22Rv1 (cell line): Measurements from ENCODE around the gene DELE1.

ENCODE experiments used
- H3K27ac ChIP-seq: fragments of 450-650 bp; 2 replicates; pipeline ENCODE4 v1.5.1; 2017
- CTCF ChIP-seq: fragments of 450-650 bp; IDR thresholded peaks from 2 replicates; pipeline ENCODE4 v1.5.1; 2017; ENCODE audit warnings: mild to moderate bottlenecking
- ZFX ChIP-seq: fragments of 450-650 bp; IDR thresholded peaks from 2 replicates; pipeline ENCODE4 v1.6.1; 2017; ENCODE audit warnings: antibody characterized with exemption, borderline replicate concordance

Gene DELE1

DNA sequence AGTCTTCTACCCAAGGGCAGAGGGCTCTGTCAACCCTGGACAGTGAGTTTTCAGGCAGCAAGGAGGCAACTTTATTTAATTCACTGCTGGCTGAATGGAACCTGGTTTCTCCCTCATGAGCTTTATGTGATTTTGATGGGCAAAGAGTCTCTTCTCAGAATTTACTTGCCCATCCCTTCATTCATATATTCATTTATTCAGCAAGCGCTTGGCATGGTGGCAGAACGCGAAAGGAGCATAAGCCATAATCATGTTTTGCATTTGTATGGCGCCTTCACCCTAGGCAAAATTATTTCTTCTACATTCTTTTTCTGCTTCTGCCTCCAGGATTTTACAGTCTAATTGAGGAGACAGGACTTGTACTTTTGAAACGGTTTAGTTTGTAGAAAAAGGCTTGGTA lies 8.0 kb downstream of the DELE1 start:
- no peak overlapping the region for H3K27ac ChIP-seq
- no peak for TF ChIP-seq ZFX
- TF ChIP-seq CTCF: no peak

- TF ChIP-seq CTCF (no peak), ZFX (no peak)
- H3K27ac ChIP-seq: no peak overlapping the region
These were observed 9.5 kb downstream of the DELE1 start for GRCh38 chr5:141933151-141933550.

GRCh38 chr5:141934099-141934844 lies 10.6 kb downstream of the DELE1 start:
- TF ChIP-seq ZFX (no peak), CTCF (no peak)
- no peak overlapping the region for H3K27ac ChIP-seq

DNA sequence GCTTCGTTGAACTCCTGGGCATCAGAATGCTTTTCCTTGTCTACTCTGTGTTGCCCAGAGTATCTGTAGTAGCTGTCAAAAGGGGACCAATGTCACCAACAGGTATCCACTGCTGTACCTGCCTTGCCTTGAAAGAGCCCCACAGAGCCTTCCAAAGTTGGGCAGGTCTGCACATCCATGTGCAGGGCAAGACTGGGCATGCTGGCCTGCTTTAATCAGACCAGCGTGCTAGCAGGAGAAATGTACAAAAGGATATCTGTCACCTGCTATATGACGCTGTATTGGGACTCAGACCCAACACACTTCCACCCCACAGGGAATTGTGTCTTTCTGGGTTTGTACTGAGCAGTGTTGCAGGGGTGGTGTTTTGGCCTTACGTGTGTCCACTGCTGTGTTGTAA lies 11.9 kb downstream of the DELE1 start:
- H3K27ac ChIP-seq: no peak overlapping the region
- TF ChIP-seq CTCF (no peak), ZFX (no peak)

- TF ChIP-seq CTCF (no peak), ZFX (no peak)
- H3K27ac ChIP-seq: no peak overlapping the region
These were observed 17.1 kb downstream of the DELE1 start for GRCh38 chr5:141940695-141941271.

DNA sequence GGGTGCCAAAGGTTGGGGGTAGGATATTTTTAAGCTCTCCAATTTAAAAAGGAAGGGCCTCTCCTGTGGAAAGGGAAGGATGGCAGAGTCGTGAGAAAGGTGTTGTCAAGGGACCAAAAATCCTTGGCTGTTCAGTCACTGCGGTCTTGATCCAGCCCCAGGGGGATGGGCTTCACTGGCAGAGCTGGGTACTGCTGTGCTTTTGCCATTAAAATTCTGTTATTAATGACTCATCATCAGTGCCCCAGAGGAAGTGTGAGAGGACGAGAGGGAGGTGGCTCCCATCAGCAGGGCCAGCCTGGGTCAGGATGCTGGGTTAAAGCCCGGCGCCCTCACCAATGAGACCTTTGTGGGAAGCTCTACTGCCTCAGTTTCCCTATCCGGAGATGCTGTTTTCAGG lies 17.6 kb downstream of the DELE1 start:
- H3K27ac ChIP-seq: no peak overlapping the region
- TF ChIP-seq CTCF (no peak), ZFX (no peak)

- no peak for TF ChIP-seq ZFX
These were observed 18.1 kb downstream of the DELE1 start for GRCh38 chr5:141941779-141942178.

More at GRCh38 chr5:141941779-141942178, 18.1 kb downstream of the DELE1 start:
- H3K27ac ChIP-seq: no peak overlapping the region
